K562 (cell line): Measurements from ENCODE around the gene ZNF747. TPM values are rescaled to one million over a fixed set of nuclear protein-coding genes. Genes with fewer than 3 reads are reported as not detected.
A peak's percentile ranks its signal among the peaks of the same experiment; 100 is the strongest.

Experiments
- BCL6 ChIP-seq: fragments of 250-450 bp; sonication (Bioruptor Pico); IDR thresholded peaks from 2 replicates; pipeline ENCODE4 v1.4.0; 2020
- CBX2 ChIP-seq: fragments of 200-600 bp; sonication (generic); IDR thresholded peaks from one replicate; pipeline ENCODE4 v1.6.1; 2012; ENCODE audit warnings: mild to moderate bottlenecking, low read length, inconsistent platforms; ENCODE audit not compliant: insufficient read depth, poor library complexity, severe bottlenecking
- E2F8 ChIP-seq: fragments of 450-650 bp; IDR thresholded peaks from 2 replicates; pipeline ENCODE4 v1.7.1; 2018; ENCODE audit warnings: mild to moderate bottlenecking, low read depth; ENCODE audit not compliant: partially characterized antibody
- MTA3 ChIP-seq: fragments of 450-650 bp; formaldehyde crosslinking; IDR thresholded peaks from 2 replicates; pipeline ENCODE4 v1.6.1; 2017; ENCODE audit warnings: mild to moderate bottlenecking, borderline replicate concordance
- MTF1 ChIP-seq: fragments of 250-450 bp; sonication (Bioruptor Pico); IDR thresholded peaks from 2 replicates; pipeline ENCODE4 v1.9.0; 2021; ENCODE audit warnings: moderate library complexity, mild to moderate bottlenecking, inconsistent platforms, borderline replicate concordance
- RBBP5 ChIP-seq: fragments of 200-600 bp; sonication (generic); IDR thresholded peaks from 2 replicates; pipeline ENCODE4 v1.6.1; 2012; ENCODE audit warnings: borderline replicate concordance, mild to moderate bottlenecking, low read length, control low read depth, inconsistent platforms; ENCODE audit not compliant: insufficient read depth, poor library complexity, severe bottlenecking
- SMARCB1 ChIP-seq: IDR thresholded peaks from 2 replicates; pipeline ENCODE4 v1.6.1; 2011; ENCODE audit warnings: improper control_type of control experiment, low read depth; ENCODE audit not compliant: insufficient read length
- TCF7L2 ChIP-seq: fragments of 150-350 bp; IDR thresholded peaks from 2 replicates; pipeline ENCODE4 v1.6.1; 2016; ENCODE audit warnings: low read depth, mild to moderate bottlenecking, low read length, moderate library complexity
- TRIM24 ChIP-seq, 2 experiments: fragments of 450-650 bp; IDR thresholded peaks; 2 replicates each; pipeline ENCODE4 v1.6.1; 2016
- TRIM25 ChIP-seq: fragments of 450-650 bp; IDR thresholded peaks from 2 replicates; pipeline ENCODE4 v1.7.0; 2016; ENCODE audit warnings: borderline replicate concordance
- USF2 ChIP-seq: sonication (generic); formaldehyde crosslinking; IDR thresholded peaks from 2 replicates; pipeline ENCODE4 v1.5.0; 2020; ENCODE audit warnings: missing genetic modification reagents
- ZNF41 ChIP-seq: fragments of 250-450 bp; sonication (Bioruptor Pico); conservative IDR thresholded peaks from 2 replicates; pipeline ENCODE4 v1.4.0; 2020; ENCODE audit warnings: mild to moderate bottlenecking
- ZNF431 ChIP-seq: sonication (generic); formaldehyde crosslinking; IDR thresholded peaks from 2 replicates; pipeline ENCODE4 v1.8.0; 2022; ENCODE audit warnings: mild to moderate bottlenecking, missing genetic modification reagents
- ZNF764 ChIP-seq: fragments of 250-450 bp; sonication (Bioruptor Pico); IDR thresholded peaks from 2 replicates; pipeline ENCODE4 v1.4.0; 2020; ENCODE audit warnings: low read depth, mild to moderate bottlenecking, moderate library complexity
- ZNF780A ChIP-seq: fragments of 250-450 bp; sonication (Bioruptor Pico); IDR thresholded peaks from 2 replicates; pipeline ENCODE4 v1.5.0; 2021; ENCODE audit warnings: mild to moderate bottlenecking
- polyA plus RNA-seq, 8 experiments: library from polyadenylated mRNA; depleted of rRNA in 4 of 8; stranded (reverse) in 5 of 8; unstranded in 3 of 8; fragments of >200 nt; fragmentation: Nextera tagmentation in 2 of 8; fragmentation: Illumina TruSeq in 1 of 8; extraction: Ambion mirVana in 2 of 8; extraction: Trizol in 1 of 8; gene quantifications; 2 replicates each; pipeline versions ENCODE4 v1.2.1 to v1.2.3, GENCODE V29; 2011 to 2014; ENCODE audit warnings: inconsistent platforms in 1 of 8, missing spikeins in 1 of 8
- total RNA-seq, 7 experiments: library from RNA; depleted of rRNA in 6 of 7; stranded (reverse); fragments of >200 nt in 6 of 7; fragmentation: Illumina TruSeq in 2 of 7; extraction: Trizol in 2 of 7; gene quantifications; 2 replicates each; pipeline versions ENCODE4 v1.2.1 to v1.2.3, GENCODE V29; 2011 to 2021; ENCODE audit warnings: low replicate concordance in 1 of 7
- TF ChIP-seq, protein P1 (sequence below): fragments of 250-450 bp; sonication (Bioruptor Pico); IDR thresholded peaks from 2 replicates; pipeline ENCODE4 v1.4.0; 2020; ENCODE audit warnings: mild to moderate bottlenecking, moderate library complexity
- TF ChIP-seq, protein P2 (sequence below): fragments of 450-650 bp; IDR thresholded peaks from 2 replicates; pipeline ENCODE4 v1.6.1; 2016; ENCODE audit warnings: missing biosample characterization, missing genetic modification characterization

ZNF747 gene
- total and polyA plus RNA-seq, 9 of the 15 experiments (the other 6 are each of a cell fraction or from before 2014, with no cell fraction given), result 0.14 to 3.3 (median 1.5) TPM

GRCh38 chr16:30557957-30558788 lies 23.5 kb upstream of the ZNF747 start, which contains the start of gene ZNF764 (continued):
- no peak for TF ChIP-seq TCF7L2
- no peak for TF ChIP-seq MTF1
- no peak for TF ChIP-seq TRIM25
- TF ChIP-seq ZNF764 (CRISPR knock-in tag), result no peak
- no peak; the same call in 1 of the 2 replicates for TF ChIP-seq USF2 (CRISPR knock-in tag)
- no peak for TF ChIP-seq BCL6 (CRISPR knock-in tag)
- peak; percentile 74 for TF ChIP-seq RBBP5
- TF ChIP-seq TRIM24 (IDR thresholded peaks at IDR 0.05), result no peak
- TF ChIP-seq, protein P1, sequence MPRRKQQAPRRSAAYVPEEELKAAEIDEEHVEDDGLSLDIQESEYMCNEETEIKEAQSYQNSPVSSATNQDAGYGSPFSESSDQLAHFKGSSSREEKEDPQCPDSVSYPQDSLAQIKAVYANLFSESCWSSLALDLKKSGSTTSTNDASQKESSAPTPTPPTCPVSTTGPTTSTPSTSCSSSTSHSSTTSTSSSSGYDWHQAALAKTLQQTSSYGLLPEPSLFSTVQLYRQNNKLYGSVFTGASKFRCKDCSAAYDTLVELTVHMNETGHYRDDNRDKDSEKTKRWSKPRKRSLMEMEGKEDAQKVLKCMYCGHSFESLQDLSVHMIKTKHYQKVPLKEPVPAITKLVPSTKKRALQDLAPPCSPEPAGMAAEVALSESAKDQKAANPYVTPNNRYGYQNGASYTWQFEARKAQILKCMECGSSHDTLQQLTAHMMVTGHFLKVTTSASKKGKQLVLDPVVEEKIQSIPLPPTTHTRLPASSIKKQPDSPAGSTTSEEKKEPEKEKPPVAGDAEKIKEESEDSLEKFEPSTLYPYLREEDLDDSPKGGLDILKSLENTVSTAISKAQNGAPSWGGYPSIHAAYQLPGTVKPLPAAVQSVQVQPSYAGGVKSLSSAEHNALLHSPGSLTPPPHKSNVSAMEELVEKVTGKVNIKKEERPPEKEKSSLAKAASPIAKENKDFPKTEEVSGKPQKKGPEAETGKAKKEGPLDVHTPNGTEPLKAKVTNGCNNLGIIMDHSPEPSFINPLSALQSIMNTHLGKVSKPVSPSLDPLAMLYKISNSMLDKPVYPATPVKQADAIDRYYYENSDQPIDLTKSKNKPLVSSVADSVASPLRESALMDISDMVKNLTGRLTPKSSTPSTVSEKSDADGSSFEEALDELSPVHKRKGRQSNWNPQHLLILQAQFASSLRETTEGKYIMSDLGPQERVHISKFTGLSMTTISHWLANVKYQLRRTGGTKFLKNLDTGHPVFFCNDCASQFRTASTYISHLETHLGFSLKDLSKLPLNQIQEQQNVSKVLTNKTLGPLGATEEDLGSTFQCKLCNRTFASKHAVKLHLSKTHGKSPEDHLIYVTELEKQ (CRISPR knock-in tag), result no peak
- TF ChIP-seq CBX2, result no peak
- no peak for TF ChIP-seq E2F8
- TF ChIP-seq ZNF41, result no peak
- no peak for TF ChIP-seq ZNF780A (CRISPR knock-in tag)
- TF ChIP-seq SMARCB1, result no peak
- TF ChIP-seq MTA3, result no peak; the same call in 1 of the 2 replicates
- TF ChIP-seq ZNF431 (CRISPR knock-in tag), result 0 out of 2 replicates have a peak, but pooled peaks have one; percentile 7
- TF ChIP-seq, protein P2, sequence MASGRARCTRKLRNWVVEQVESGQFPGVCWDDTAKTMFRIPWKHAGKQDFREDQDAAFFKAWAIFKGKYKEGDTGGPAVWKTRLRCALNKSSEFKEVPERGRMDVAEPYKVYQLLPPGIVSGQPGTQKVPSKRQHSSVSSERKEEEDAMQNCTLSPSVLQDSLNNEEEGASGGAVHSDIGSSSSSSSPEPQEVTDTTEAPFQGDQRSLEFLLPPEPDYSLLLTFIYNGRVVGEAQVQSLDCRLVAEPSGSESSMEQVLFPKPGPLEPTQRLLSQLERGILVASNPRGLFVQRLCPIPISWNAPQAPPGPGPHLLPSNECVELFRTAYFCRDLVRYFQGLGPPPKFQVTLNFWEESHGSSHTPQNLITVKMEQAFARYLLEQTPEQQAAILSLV, result no peak
